HG03469 (cell line): ENCODE measurements around the gene PIGT.

Experiments
- ATAC-seq: cut with Tn5 transposase; IDR thresholded peaks from one replicate; pipeline ENCODE4 v1.9.1; 2021; ENCODE audit warnings: mild to moderate bottlenecking, moderate library complexity, moderate number of reproducible peaks; ENCODE audit not compliant: unreplicated experiment

PIGT gene

DNA sequence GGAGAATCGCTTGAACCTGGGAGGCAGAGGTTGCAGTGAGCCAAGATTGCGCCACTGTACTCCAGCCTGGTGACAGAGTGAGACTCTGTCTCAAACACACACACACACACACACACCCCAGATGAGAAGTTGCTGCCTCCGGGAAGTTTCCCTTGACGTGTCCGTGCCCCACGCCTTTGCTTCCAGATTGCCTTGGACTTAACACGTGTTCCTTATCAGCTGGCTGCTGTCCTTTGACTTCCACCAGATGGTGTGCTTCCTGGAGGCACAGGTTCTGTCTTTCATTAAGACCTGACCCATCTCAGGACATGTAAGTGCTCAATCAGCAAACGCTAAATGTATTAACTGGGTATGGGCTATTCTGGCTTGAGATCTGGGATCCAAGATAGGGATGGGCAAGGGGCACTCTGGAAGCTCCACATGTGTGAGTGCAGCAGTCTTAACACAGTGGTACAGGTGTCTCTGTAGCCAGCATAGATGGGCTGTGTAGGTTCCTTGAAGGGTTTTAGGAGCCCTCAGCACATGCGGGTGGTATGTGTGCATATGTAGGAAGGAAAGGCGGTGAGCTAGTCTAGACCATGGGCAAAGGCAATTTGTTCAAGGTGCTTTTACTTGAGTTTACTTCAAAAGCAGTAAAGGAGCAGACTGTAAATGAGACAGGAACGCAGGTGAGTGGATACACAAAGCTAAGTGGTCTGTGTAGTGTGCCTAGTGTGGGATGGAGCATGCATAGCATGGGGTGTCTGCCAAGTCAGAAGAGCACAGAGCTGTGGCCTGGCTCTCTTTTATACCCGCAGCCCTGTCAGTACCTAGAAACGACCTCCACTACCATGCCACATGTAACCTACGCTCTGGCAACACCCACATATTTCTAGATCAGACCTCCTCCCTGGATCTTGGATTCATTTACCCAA lies 11.6 kb downstream of the PIGT start:
- ATAC-seq = no peak

DNA sequence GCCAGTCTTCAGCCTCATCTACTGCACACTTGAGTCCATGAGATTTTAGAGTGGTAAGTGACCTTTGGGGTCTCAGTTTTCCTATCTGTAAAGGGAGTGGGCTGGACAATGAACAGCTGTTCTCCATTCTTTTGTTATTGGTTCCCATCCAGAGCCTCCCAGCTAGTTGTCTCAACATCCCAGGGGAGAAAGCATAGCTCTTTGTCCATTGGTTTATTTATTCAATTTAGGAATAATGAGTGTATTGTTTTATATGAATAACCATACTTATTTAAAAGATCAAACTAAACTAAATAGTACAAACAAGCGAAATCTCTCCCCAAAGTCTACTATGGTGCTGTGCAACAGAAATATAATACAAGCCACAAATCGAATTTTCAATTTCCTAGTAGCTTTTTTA lies 13.7 kb downstream of the PIGT start:
- ATAC-seq = no peak

DNA sequence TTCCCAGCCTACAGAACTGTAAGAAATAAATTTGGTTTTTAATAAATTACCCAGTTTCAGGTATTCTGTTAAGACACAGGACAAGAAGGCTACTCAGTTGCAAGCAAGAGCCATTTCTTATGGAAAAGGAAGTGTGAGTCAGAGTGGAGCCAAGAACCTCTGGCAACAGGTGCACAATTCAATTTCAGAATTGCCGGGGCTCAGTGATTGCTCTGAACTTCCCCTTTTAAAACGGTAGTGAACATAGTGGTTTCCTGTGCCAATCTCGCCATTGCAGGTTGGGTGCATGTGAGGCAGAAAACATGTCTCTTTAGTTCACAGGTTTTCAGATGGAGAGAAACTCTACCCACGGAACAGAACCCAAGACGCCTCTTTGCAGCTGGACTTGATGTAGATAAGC lies 16.4 kb downstream of the PIGT start:
- ATAC-seq = peak; percentile 68

DNA sequence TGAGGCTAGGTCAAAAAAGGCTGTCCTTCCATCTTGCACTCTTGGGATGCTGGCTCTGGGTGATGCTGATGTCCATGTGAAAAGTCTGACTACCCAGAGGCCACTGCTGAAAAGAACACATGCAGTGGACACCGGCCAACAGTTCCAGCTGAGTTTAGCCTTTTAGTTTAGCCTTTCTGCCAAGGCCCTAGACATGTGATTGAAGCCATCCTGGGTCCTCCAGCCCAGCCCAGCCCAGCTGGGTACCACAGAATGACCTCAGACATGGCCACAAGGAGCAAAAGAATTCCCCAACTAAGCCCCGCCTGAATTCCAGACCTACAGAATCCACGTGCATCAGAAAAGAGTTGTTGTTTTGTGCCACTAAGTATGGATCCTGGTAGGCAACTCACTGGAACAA lies 17.4 kb downstream of the PIGT start:
- ATAC-seq = no peak

DNA sequence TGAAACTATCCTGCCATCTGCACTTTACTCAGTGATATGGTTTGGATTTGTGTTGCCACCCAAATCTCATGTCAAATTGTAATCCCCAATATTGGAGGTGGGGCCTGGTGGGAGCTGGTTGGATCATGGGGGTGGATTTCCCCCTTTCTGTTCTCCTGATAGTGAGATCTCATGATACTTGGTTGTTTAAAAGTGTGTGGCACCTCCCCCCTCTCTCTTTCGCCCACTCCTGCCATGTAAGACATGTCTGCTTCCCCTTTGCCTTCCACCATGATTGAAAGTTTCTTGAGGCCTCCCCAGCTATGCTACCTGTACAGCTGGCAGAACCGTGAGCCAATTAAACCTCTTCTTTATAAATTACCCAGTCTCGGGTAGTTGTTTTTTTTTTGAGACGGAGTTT lies 18.0 kb downstream of the PIGT start:
- ATAC-seq = no peak

DNA sequence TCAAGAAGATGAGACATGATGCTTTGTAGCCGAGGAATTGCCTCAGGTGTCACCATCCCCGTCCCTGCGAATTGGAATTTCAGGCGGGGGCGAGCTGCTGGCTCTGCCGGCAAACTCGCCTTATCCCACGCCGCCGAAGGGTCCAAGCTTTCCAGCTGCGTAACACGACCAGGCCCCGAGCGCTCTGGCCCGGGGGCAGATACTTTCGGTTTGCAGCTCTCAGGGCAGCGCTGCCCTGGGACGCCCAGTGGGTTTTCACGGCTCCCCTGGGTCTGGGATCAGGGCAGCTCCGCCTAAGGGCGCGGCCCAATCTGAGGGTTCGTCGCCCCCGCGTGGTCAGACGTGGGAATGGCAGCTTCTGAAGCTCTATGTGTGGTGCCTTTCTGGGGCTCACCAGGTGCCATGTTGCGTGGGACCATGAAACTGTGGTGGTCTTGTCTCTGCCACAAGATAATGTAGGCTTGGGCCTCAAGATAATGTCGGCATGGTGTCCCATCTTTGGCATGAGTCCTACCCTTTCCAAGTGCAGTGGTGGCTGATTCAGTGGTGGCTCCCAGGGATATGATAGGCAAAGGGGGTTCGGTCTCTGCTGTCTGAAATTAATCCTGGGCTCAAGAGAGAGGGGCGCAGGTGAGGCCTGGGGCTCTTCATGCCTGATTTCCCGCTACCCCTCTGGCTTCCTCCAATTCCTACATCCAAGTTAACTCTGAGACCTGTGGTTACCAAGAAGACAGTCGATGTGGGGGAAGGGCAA lies 21.0 kb downstream of the PIGT start:
- peak; percentile 49 for ATAC-seq

DNA sequence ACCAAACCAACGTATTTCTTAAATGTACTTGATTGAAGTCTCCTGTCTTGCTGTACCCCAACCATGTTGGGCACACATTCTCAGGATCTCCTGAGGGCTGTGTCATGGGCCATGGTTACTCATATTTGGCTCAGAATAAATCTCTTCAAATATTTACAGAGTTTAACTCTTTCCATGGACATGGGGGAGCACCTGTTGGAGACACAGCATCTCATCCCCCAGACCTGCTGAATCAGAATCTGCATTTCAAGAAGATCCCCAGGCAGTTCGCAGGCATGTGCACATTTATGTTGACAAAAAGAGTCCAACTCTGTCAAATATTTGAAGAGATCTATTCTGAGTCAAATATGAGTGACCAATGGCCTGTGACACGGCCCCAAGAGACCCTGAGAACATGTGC lies 24.5 kb downstream of the PIGT start:
- no peak for ATAC-seq

DNA sequence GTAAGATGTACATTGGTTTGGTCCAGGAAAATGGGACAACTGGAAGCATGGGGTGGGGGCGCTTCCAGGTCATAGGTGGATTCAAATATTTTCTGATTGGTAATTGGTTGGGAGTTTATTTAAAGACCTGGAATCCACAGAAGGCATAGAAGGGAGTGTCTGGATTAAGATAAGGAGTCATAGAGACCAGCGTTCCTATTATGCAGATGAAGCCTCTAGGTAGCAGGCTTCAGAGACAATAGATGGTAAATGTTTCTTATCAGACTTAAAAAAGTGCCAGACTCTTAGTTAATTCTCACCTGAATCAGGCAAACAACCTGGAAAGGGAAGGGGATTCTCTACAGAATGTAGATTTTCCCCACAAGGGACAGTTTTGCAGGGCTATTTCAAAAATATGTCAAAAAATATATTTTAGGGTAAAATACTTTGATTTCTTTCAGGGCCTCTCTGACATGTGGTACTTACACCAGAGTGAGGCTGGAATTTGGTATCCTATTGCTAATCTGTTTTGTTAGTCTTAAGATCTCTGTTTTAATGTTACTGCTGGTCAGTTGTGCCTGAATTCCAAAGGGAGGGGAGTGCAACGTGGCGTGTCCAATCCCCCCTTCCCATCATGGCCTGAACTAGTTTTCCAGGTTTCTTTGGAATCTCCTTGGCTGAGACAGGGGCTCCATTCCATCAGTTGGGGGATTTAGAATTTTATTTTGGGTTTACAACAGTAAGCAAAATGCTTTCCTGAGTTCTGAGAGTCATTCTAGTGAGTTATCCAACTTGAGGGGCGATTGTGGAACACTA lies 25.1 kb downstream of the PIGT start:
- ATAC-seq = no peak

DNA sequence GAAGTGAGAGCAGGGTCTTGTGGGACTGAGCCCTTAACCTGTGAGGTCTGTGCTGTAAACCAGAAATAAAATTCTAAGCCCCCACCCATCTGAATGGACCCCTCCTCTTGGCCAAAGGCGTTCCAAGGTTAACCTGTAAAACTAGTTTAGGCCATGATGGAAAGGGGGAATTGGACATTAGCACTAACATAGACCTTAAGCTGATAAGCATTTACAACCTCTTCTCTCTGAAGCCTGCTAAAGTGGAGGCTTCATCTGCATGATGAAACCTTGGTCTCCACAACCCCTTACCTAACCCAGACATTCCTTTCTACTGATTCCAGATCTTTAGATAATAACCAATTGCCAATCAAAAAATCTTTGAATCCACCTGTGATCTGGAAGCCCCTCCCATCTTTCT lies 25.8 kb downstream of the PIGT start:
- no peak for ATAC-seq

DNA sequence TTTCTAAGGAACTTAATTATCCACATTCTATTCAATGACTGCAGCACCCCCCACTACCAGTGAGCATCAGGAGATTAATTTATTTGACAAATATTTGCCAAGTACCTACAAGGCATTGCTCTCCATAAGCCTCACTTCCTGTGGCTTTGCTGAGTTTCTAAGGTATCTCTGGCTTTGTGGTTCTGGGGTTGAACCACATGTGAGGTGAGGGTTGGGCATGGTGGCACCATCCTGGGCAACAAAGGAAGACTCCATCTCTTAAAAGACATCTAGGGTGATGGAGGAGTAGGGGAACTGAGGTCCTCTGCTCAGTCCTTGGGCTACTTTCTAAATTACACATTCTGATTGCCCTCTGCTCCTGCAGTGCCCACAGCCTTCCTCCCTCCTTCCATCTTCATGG lies 28.1 kb downstream of the PIGT start:
- ATAC-seq = no peak

DNA sequence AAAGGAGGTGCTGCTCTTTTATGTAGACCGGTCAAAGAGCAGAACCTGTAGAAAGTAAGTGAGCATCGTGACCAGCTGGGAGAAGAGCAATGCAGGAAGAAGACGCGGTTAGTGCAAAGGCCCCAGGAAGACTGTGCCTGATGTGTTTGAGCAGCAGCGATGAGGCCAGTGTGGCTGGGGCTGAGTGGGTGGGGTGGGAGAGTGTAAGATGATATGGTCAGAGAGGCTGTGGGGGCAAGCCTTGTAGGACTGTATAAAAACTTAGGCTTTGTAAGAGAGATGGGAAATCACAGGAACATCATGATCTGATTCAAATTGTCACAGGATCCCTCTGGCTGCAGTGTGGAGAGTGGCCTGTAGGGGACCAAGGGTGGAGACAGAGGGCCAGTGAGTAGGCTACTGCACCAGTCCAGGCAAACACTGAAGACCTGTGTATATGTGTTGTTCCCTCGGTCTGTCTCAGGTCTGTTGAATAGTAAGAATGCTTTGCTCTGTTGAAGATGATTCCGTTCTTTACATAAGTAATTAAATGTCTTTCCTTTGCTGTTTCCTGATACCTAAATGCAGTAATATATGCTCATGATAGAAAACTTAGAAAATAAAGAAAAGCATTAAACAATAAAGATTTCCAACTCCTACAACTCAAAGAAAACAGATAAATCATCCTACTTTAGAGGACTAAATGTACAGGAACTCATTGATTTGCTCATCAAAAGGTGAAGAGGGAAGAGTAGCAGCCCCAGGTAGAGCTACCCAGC lies 30.0 kb downstream of the PIGT start:
- ATAC-seq = no peak

DNA sequence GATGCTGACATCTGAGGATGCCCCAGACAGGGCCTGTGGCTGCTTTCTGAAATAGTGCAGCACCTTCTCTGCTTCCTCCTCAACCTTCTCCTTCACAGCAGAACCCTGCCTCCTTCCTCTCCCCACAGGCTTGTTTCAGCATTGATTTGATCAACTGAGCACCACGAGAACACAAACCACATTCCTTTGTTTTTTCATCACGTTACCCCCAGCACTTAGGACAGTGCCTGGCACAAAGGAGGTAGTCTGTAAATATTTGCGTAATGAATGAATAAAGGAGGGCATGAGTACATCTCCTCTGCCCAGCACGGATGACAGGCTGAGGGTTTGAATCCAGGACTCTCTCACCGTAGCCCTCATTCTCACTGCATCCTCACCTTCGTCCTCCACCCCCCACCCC lies 32.3 kb downstream of the PIGT start:
- ATAC-seq = no peak

DNA sequence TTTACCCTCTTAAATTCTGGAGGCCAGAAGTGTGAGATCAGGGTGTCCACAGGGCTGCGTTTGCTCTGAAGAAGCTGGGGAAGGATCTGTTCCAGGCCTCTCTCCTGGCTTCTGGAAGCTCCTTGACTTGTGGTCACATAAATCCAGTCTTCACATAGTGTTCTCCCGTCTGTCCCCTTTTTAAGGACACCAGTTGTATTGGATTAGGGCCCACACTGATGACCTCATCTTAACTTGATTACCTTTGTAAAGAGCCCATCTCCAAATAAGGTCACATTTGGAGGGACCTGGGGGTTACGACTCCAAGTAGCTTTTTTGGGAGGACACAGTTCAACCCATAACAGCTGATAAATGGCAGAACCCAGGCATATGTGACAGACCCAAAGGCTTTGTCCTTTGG lies 33.6 kb downstream of the PIGT start:
- no peak for ATAC-seq

DNA sequence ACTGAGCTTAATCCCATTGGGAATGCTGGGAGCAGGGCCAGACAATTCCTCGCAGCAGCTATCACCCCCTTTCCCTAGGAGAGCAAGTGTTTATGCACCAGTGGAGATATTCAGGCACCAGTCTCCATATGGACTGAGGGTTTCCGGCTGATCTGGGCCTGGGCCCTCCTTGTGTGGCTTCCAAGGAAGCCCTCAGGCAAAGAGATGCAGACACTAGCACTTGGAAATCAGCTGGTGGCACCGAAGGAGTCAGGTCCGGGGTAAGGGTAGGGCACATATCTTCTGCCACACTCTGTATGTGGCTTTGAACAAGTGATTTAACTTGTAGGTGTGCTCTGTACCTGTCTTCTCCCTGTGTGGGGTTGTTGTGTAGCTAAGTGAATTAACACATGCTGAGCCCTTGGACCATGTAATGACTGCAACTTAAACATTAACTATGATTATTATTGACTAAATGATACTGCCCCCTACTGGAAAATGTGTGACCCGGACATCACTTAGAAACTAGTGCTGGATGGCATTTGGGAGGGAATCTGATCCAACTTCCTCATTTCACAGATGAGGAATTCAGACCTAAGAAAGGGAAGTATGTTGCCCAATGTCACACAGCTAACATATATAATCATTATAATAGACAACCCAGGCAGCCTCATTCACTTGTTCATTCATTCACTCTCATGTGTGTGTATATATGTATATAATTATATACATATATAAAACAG lies 34.3 kb downstream of the PIGT start:
- no peak for ATAC-seq

DNA sequence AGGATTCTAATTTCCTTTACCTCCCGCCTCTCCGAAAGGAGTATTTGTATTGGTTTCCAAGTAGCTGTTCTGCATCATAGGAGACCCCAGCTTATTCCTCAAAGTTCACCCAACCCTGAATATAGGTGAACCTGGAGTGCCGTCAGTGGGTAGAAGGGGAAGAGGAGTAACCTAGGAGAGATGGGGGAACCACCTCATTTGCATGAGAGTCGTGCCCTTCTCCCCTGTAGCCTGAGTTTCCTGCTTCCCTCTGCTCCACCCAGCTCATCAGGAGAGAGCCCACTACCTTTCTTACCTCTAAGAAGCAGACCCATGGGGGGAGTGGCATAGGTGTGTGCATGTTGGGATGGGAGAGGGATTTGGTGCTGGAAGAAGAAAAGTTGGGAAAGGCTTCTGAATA lies 36.3 kb downstream of the PIGT start:
- ATAC-seq = no peak

DNA sequence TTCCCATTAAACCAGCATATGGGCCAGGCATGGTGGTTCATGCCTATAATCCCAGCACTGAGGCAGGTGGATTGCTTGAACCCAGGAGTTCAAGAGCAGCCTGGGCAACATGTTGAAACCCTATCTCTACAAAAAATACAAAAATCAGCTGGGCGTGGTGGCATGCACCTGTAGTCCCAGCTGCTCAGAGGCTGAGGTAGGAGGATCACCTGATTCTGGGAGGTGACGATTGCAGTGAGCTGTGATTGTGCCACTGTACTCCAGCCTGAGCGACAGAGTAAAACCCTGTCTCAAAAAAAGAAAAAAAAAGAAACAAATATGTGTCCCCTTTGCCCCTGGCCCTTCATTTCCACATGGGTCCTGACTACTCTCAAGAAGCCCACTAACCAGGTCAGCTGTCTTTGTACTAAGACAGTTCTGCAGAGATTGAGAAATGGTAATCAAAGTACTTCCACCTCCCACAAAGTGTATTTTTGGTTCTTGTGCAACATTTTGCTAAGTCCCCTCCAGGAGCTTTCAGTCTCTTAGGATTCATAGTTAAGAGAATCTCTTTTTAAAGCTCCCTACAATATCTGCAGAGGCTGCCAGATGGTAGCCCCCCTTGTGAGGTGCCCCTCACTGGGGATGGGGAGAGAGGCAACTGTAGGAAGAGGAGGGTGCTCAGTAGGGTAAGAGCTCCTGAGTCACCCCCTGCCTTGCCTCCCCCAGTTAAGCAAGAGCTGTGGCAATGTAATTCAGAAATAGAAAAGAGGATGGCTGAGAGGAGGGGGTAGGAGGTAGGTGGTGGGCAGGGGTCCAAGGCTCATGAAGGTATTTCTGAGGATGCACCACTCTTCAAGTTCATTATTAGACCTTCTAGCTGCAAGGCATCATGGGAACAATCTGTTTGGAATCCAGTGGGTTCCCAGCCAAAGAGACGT lies 37.1 kb downstream of the PIGT start:
- no peak for ATAC-seq

DNA sequence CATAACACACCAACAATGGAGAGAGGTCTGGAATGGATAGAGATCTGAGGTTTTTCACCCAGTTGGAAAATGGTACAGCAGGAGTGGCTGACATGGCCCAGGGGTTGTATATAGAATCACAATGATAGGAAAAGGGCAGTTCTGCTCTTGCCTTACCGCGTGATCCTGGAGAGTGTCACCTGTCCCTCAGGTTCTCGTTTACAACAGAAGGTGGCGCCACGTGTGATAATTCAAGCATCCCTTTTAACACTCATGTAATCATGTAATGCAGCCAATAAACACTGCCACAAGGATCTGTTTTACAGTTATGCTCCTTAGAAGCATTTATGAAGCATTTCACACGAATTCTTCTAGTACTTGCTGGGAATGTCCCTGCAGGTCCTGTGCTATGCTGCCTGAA lies 40.7 kb downstream of the PIGT start:
- ATAC-seq = no peak

DNA sequence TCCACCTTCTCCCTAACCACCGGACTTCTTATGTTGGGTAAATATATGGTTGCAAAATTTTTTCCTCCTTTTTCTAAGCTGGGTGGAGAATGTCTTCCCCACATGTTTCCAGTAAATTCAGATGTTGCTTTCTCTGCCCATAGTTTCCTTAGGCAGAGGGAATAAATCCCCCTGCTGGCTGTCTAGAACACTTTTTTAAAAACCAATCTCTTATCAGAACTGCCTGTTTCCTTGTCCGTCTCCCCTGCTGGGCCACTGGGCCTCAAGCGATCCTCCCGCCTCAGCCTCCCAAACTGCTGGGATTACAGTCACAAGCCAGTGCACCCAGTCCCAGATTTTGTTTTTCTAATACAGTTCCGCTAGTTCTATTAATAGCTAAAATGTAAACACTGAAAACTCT lies 43.7 kb downstream of the PIGT start:
- no peak for ATAC-seq

DNA sequence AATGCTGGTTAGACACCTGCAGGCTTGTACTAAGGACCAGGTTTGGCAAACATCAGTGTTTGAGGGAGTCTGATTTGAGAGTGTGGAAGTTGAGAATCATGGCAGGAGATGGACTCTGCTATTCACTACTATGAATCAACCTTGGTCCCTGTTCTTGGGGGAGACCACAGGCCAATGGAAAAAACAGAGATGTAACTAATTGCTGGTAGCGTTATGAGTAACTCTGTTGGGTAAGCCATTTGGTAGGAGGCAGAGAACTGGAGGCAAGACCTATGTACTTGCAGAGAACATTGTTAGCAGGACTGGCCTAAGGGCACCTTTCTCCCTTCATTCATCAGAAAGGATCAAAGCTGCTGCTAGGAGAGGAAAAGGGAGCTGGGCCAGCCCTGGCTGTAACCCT lies 45.3 kb downstream of the PIGT start:
- ATAC-seq = no peak
